HG03378 (cell line): ENCODE data around the gene HLX.

Experiments used
- ATAC-seq: cut with Tn5 transposase; IDR thresholded peaks from one replicate; pipeline ENCODE4 v1.9.1; 2021; ENCODE audit warnings: mild to moderate bottlenecking, moderate library complexity; ENCODE audit not compliant: unreplicated experiment

Gene HLX

DNA sequence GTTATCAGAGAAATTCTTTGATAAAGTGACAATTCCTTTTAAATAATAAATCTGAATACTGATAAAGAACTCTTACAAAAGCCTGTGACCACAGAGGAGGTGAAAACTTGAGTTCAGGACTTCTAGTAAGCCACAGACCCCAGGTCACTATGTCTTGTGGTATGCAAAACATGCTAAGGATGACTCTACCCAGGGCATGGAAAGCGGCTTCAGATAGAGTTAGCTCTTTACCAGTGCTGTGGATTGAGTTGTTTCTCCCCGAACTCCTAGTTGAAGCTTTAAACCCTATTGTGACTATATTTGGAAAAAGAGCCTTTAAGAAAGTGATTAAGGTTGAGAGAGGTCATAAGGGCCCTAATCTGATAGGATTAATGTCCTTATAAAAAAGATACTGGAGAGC is 42.3 kb downstream of the HLX start:
- no peak for ATAC-seq

DNA sequence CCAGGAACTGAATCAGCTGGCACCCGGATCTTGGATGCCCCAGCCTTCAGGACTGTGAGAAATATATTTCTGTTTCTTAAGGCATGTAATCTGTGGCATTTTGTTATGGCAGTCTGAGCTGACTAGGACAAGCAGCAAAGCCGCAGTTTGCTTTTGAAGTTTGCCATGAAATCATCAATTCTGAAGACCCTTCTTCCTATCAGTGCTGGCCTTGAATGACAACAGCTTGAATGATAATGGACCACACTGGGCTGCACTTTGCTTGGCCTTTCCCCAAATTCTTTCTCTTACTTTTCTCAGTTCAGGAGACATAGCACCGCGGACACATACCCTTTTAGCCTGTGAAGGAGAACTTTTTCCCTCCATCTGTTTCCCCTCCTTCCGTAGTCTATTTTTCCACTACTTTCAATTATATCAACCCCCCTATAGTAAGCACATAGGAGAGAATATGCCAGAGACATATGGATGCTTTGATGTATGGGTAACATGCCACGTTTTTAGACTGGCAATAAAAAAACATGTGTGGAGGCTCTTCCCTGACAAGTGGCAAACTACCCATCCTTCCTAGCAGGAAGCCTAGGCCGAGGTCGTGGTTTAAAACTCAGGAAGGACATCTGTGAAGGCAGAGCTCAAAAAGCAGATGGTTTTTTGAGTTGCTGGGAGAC is 42.9 kb downstream of the HLX start:
- no peak for ATAC-seq

DNA sequence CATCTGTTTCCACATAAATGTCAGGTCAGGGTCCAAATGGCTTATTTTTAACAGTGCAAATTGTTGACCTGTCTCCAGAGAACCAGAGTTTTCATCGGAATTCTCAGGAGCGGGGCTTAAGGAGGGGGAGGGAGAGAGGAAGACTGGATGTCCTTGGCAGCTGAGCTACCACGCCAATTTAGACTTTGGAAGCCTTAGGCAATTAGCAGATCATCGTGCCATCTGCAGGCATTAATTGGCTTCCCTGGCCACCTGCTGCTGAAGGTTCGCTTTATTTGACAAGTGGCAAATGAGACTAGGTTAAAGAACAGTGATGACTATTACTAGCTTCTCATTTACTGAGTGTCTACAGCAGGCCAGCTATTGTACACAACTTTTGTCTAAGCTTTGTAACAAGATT is 43.7 kb downstream of the HLX start:
- ATAC-seq: no peak

GRCh38 chr1:220924331-220924970 is 45.2 kb downstream of the HLX start:
- no peak for ATAC-seq

GRCh38 chr1:220925707-220926106 is 46.5 kb downstream of the HLX start:
- ATAC-seq: no peak

DNA sequence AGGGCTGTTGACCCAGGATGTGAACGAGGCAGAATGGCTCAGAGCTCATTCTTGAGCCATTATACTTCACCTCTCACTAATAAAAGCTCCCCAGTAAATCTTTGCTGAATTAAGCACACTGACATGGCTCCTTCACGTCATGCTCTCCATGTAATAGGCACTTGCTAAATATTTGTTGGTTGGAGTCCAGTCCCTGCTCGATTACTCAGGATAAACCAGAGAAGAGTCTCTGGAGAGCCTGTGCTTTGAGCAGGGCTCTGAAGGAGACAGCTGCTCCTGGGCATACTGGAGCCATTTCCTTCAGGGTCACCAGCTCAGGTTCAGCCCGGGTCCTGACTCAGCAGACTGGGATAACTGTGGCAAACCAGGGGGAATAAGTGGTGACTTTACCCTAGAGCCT is 46.9 kb downstream of the HLX start:
- no peak for ATAC-seq

GRCh38 chr1:220927442-220927841 is 48.2 kb downstream of the HLX start:
- no peak for ATAC-seq

GRCh38 chr1:220928320-220928719 is 49.1 kb downstream of the HLX start:
- ATAC-seq: no peak

DNA sequence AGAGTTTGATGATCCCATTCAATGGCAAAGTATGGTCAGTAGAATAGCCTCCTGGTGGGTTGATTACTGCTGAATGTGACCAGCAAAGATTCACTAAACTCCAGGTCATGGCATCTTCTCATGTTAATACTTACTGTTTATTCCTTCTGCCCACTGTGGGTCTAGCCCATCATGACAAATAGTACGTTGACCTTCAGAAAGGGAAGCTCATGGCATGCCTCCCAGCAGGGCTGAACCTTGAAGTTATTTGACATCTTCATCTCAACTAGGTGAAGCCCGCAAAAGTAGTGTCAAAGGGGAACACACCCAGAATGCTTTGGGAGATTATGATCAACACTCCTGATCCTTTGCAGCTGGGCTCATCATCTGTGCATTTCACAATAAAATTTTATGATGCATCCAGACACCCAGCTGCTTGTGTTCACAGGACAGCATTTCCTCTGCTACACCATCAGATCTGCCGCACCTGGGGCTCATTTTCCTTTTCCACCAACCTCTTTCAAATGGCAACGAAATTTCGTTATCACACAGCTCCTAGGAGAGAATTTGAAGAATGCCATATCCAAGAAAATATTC is 49.6 kb downstream of the HLX start:
- no peak for ATAC-seq

GRCh38 chr1:220929304-220929703 is 50.1 kb downstream of the HLX start:
- no peak for ATAC-seq
